Suprapubic skin (tissue), 4 donors: ENCODE measurements around the gene EGR4.

Experiments used
- EP300 ChIP-seq: sonication (generic); formaldehyde crosslinking; IDR thresholded peaks from one replicate; pipeline ENCODE4 v1.6.1; 2017; ENCODE audit warnings: antibody characterized with exemption
- POLR2A ChIP-seq, 2 donors: fragments of 450-650 bp; IDR thresholded peaks; one replicate each; pipeline ENCODE4 v1.6.1; 2017; ENCODE audit warnings: antibody characterized with exemption in 2 of 2, mild to moderate bottlenecking in 2 of 2, moderate library complexity in 2 of 2
- POLR2AphosphoS5 ChIP-seq, 3 donors: sonication (generic); formaldehyde crosslinking; IDR thresholded peaks; one replicate each; pipeline ENCODE4 v1.6.1; 2017; ENCODE audit warnings: antibody characterized with exemption in 3 of 3
- TF ChIP-seq, protein P1 (sequence below), 2 donors: fragments of 200-600 bp in 1 of 2; fragments of 450-650 bp in 1 of 2; sonication (generic) in 1 of 2; IDR thresholded peaks; one replicate each; pipeline ENCODE4 v1.5.1; 2016 to 2019; ENCODE audit warnings: antibody characterized with exemption in 2 of 2, mild to moderate bottlenecking in 1 of 2, moderate library complexity in 1 of 2

DNA sequence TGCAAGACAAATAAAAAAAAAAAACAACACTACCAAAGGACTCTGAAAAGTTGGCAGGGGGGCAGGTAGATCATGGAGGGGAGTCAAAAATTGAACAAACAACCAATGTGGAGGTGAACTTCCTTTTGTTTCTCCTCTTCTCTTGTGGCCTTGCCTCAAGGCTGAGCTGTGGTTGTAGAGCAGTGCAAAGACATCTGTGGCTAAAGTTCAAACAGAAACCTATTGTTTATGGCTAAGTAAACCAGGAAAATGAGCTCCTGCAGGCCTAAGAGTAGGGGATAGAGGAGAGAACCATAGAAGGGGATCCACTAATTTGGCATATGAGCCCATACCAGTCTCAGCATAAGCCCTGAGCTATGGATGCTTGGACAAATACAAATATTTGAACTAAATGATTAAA lies 40.2 kb upstream of the EGR4 start:
- TF ChIP-seq EP300 (no peak), POLR2AphosphoS5 (IDR thresholded peaks at IDR 0.05) (no peak), POLR2A (IDR thresholded peaks at IDR 0.05) (no peak)
- TF ChIP-seq, protein P1, sequence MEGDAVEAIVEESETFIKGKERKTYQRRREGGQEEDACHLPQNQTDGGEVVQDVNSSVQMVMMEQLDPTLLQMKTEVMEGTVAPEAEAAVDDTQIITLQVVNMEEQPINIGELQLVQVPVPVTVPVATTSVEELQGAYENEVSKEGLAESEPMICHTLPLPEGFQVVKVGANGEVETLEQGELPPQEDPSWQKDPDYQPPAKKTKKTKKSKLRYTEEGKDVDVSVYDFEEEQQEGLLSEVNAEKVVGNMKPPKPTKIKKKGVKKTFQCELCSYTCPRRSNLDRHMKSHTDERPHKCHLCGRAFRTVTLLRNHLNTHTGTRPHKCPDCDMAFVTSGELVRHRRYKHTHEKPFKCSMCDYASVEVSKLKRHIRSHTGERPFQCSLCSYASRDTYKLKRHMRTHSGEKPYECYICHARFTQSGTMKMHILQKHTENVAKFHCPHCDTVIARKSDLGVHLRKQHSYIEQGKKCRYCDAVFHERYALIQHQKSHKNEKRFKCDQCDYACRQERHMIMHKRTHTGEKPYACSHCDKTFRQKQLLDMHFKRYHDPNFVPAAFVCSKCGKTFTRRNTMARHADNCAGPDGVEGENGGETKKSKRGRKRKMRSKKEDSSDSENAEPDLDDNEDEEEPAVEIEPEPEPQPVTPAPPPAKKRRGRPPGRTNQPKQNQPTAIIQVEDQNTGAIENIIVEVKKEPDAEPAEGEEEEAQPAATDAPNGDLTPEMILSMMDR (IDR thresholded peaks at IDR 0.05) = no peak
